H1 (cell line): ENCODE results near the gene RABL2B. TPM values are rescaled to one million over a fixed set of nuclear protein-coding genes. Genes with fewer than 3 reads are reported as not detected.

Experiments used
- CTCF ChIA-PET: fragments of 300-600 bp; sonication (Branson Sonifier 250); formaldehyde crosslinking; loops from one replicate; lab custom pipeline; 2021; ENCODE audit not compliant: partially characterized antibody; lab: Charles Lee
- POLR2A ChIA-PET: fragments of 300-600 bp; sonication (Branson Sonifier 250); formaldehyde crosslinking; loops from one replicate; lab custom pipeline; 2021; ENCODE audit warnings: inconsistent platforms; ENCODE audit not compliant: partially characterized antibody; lab: Charles Lee
- DNase-seq, 2 experiments: peaks; one replicate each; pipeline versions ENCODE4 v3.0.0 to v3.0.0-alpha.2; 2010 to 2022; ENCODE audit warnings: low spot score in 2 of 2, low read depth in 1 of 2, mixed read lengths in 1 of 2
- FAIRE-seq: peaks from 2 replicates; lab custom pipeline; 2011; peaks lifted over from hg19 to GRCh38; lab: Jason Lieb, UNC
- H2AFZ ChIP-seq: 2 replicates; pipeline ENCODE4 v1.8.1; 2012; ENCODE audit warnings: low read length, inconsistent platforms
- H2AK5ac ChIP-seq: 2 replicates; pipeline ENCODE4 v1.6.1; 2013; ENCODE audit warnings: low read depth, low read length
- H2BK120ac ChIP-seq: replicated peaks from 2 replicates; pipeline ENCODE3; 2013; ENCODE audit warnings: low read depth, low read length, inconsistent platforms
- H2BK12ac ChIP-seq: 2 replicates; pipeline ENCODE4 v1.6.1; 2013; ENCODE audit warnings: low read depth, low read length
- H2BK15ac ChIP-seq: 2 replicates; pipeline ENCODE4 v1.6.1; 2013; ENCODE audit warnings: low read length
- H2BK20ac ChIP-seq: 2 replicates; pipeline ENCODE4 v1.6.1; 2013; ENCODE audit warnings: low read length
- H2BK5ac ChIP-seq: 2 replicates; pipeline ENCODE4 v1.6.1; 2013; ENCODE audit warnings: low read depth, low read length
- H3K14ac ChIP-seq: 2 replicates; pipeline ENCODE4 v1.6.1; 2013; ENCODE audit warnings: inconsistent platforms; ENCODE audit not compliant: insufficient read length
- H3K18ac ChIP-seq: 2 replicates; pipeline ENCODE4 v1.6.1; 2013; ENCODE audit warnings: low read length; ENCODE audit errors: extremely low read depth
- H3K23ac ChIP-seq: 2 replicates; pipeline ENCODE4 v1.6.1; 2013; ENCODE audit warnings: inconsistent platforms; ENCODE audit not compliant: insufficient read length
- H3K23me2 ChIP-seq: 2 replicates; pipeline ENCODE4 v1.6.1; 2013; ENCODE audit warnings: low read depth, low read length
- H3K27ac ChIP-seq: 2 replicates; pipeline ENCODE4 v1.6.1; 2011; ENCODE audit warnings: low read depth, low read length, inconsistent platforms
- H3K27me3 ChIP-seq, 4 experiments: replicated peaks in 1 of 4; 1 replicate in 1 of 4; 2 replicates in 3 of 4; pipeline versions ENCODE4 v1.6.1 to v1.8.1; 2011 to 2013; ENCODE audit warnings: low read length in 3 of 4, mild to moderate bottlenecking in 3 of 4, inconsistent platforms in 2 of 4, mixed read lengths in 2 of 4, moderate library complexity in 1 of 4; ENCODE audit not compliant: control insufficient read depth in 3 of 4, insufficient read depth in 3 of 4; ENCODE audit errors: extremely low read depth in 1 of 4
- H3K36me3 ChIP-seq, 4 experiments: 2 replicates each; pipeline versions ENCODE4 v1.6.1 to v1.8.1; 2011 to 2013; ENCODE audit warnings: mild to moderate bottlenecking in 4 of 4, low read length in 3 of 4, moderate library complexity in 2 of 4, control low read depth in 1 of 4, inconsistent platforms in 1 of 4; ENCODE audit not compliant: insufficient read depth in 4 of 4, control insufficient read depth in 2 of 4
- H3K4ac ChIP-seq: replicated peaks from 2 replicates; pipeline ENCODE3; 2013; ENCODE audit warnings: low read length, low read depth, mixed read lengths, inconsistent platforms; ENCODE audit not compliant: insufficient read length
- H3K4me1 ChIP-seq, 4 experiments: replicated peaks in 1 of 4; 1 replicate in 1 of 4; 2 replicates in 3 of 4; pipeline versions ENCODE4 v1.6.1 to v1.8.1; 2011 to 2013; ENCODE audit warnings: low read length in 3 of 4, inconsistent platforms in 2 of 4, mixed read lengths in 1 of 4; ENCODE audit not compliant: insufficient read depth in 4 of 4, control insufficient read depth in 3 of 4
- H3K4me2 ChIP-seq, 2 experiments: 2 replicates each; pipeline versions ENCODE4 v1.6.1 to v1.8.1; 2011 to 2013; ENCODE audit warnings: low read depth in 2 of 2, low read length in 2 of 2, control low read depth in 1 of 2, inconsistent platforms in 1 of 2, mild to moderate bottlenecking in 1 of 2; ENCODE audit not compliant: insufficient read depth in 1 of 2
- H3K4me3 ChIP-seq, 4 experiments: fragments of 200-600, 300-600 bp in 1 of 4; sonication (generic), shearing (Covaris generic), sonication (Bioruptor Twin) in 1 of 4; 2 replicates each; pipeline versions ENCODE4 v1.5.1 to v1.8.1; 2011 to 2016; ENCODE audit warnings: low read length in 4 of 4, low read depth in 3 of 4, control low read depth in 2 of 4, inconsistent platforms in 2 of 4, mild to moderate bottlenecking in 2 of 4, mixed read lengths in 1 of 4, moderate library complexity in 1 of 4; ENCODE audit not compliant: insufficient read depth in 2 of 4; ENCODE audit errors: extremely low read depth in 1 of 4
- H3K56ac ChIP-seq: replicated peaks from 2 replicates; pipeline ENCODE3; 2013; ENCODE audit warnings: low read depth, mild to moderate bottlenecking, mixed read lengths, low read length, inconsistent platforms; ENCODE audit not compliant: insufficient read length
- H3K79me1 ChIP-seq: 2 replicates; pipeline ENCODE4 v1.6.1; 2013; ENCODE audit warnings: low read depth, low read length, control low read depth
- H3K79me2 ChIP-seq, 2 experiments: 2 replicates each; pipeline versions ENCODE4 v1.6.1 to v1.8.1; 2012 to 2013; ENCODE audit warnings: low read length in 2 of 2, mild to moderate bottlenecking in 2 of 2, inconsistent platforms in 1 of 2; ENCODE audit not compliant: insufficient read depth in 2 of 2, control insufficient read depth in 1 of 2
- H3K9ac ChIP-seq, 4 experiments: replicated peaks in 1 of 4; 1 replicate in 1 of 4; 2 replicates in 3 of 4; pipeline versions ENCODE4 v1.6.1 to v1.8.1; 2011 to 2013; ENCODE audit warnings: low read depth in 3 of 4, low read length in 3 of 4, control low read depth in 2 of 4, mild to moderate bottlenecking in 2 of 4, moderate library complexity in 2 of 4, inconsistent platforms in 1 of 4; ENCODE audit errors: extremely low read depth in 1 of 4
- H3K9me3 ChIP-seq, 2 experiments: 2 replicates each; pipeline versions ENCODE4 v1.6.1 to v1.8.1; 2012 to 2013; ENCODE audit warnings: mild to moderate bottlenecking in 2 of 2, moderate library complexity in 2 of 2, control low read depth in 1 of 2, inconsistent platforms in 1 of 2, low read depth in 1 of 2, low read length in 1 of 2, mixed read lengths in 1 of 2; ENCODE audit not compliant: insufficient read depth in 2 of 2
- H4K20me1 ChIP-seq, 2 experiments: replicated peaks in 1 of 2; 2 replicates each; pipeline versions ENCODE3 to v1.8.1; 2011 to 2013; ENCODE audit warnings: inconsistent platforms in 2 of 2, low read length in 2 of 2, mild to moderate bottlenecking in 1 of 2; ENCODE audit not compliant: insufficient read depth in 2 of 2, control insufficient read depth in 1 of 2
- H4K5ac ChIP-seq: 2 replicates; pipeline ENCODE4 v1.6.1; 2013; ENCODE audit warnings: low read length, low read depth, mixed read lengths, inconsistent platforms; ENCODE audit not compliant: insufficient read length
- H4K8ac ChIP-seq: 2 replicates; pipeline ENCODE4 v1.8.0; 2013; ENCODE audit warnings: mild to moderate bottlenecking, moderate library complexity, low read length, inconsistent platforms; ENCODE audit not compliant: insufficient read depth; ENCODE audit errors: extremely low read depth
- H4K91ac ChIP-seq: replicated peaks from 2 replicates; pipeline ENCODE3; 2013; ENCODE audit warnings: low read length, mixed read lengths, inconsistent platforms; ENCODE audit not compliant: insufficient read length
- CHD2 ChIP-seq: IDR thresholded peaks from 2 replicates; pipeline ENCODE4 v1.6.1; 2012; ENCODE audit warnings: low read length, improper control_type of control experiment
- EP300 ChIP-seq, 2 experiments: IDR thresholded peaks; 1 replicate in 1 of 2; 2 replicates in 1 of 2; pipeline ENCODE4 v1.6.1; 2011 to 2012; ENCODE audit warnings: low read depth in 2 of 2, low read length in 2 of 2, mild to moderate bottlenecking in 2 of 2, borderline replicate concordance in 1 of 2, inconsistent platforms in 1 of 2, moderate library complexity in 1 of 2
- HDAC6 ChIP-seq: IDR thresholded peaks from one replicate; pipeline ENCODE4 v1.7.1; 2012; ENCODE audit warnings: low read depth, mild to moderate bottlenecking, inconsistent platforms, low read length, moderate library complexity
- KDM1A ChIP-seq: fragments of 200-600, 300-600 bp; sonication (generic); IDR thresholded peaks from 2 replicates; pipeline ENCODE4 v1.7.1; 2016; ENCODE audit warnings: mild to moderate bottlenecking, low read length, borderline replicate concordance
- KDM4A ChIP-seq: IDR thresholded peaks from one replicate; pipeline ENCODE4 v1.7.1; 2012; ENCODE audit warnings: low read depth, mild to moderate bottlenecking, moderate library complexity, low read length, inconsistent platforms; ENCODE audit not compliant: severe bottlenecking
- NANOG ChIP-seq: IDR thresholded peaks from 2 replicates; pipeline ENCODE4 v1.6.1; 2011; ENCODE audit warnings: low read length, low read depth, mild to moderate bottlenecking, inconsistent platforms; ENCODE audit not compliant: insufficient read depth, poor library complexity, severe bottlenecking
- NRF1 ChIP-seq: IDR thresholded peaks from 2 replicates; pipeline ENCODE4 v1.6.1; 2011; ENCODE audit warnings: mild to moderate bottlenecking, low read depth, low read length, improper control_type of control experiment
- RAD21 ChIP-seq, 2 experiments: IDR thresholded peaks in 1 of 2; conservative IDR thresholded peaks in 1 of 2; 2 replicates each; pipeline ENCODE4 v1.6.1; 2011; ENCODE audit warnings: low read depth in 2 of 2, low read length in 2 of 2, improper control_type of control experiment in 1 of 2, inconsistent platforms in 1 of 2, mild to moderate bottlenecking in 1 of 2, moderate library complexity in 1 of 2
- SIN3A ChIP-seq, 2 experiments: IDR thresholded peaks in 1 of 2; conservative IDR thresholded peaks in 1 of 2; 2 replicates each; pipeline ENCODE4 v1.6.1; 2011 to 2012; ENCODE audit warnings: low read length in 2 of 2, improper control_type of control experiment in 1 of 2, low read depth in 1 of 2, mild to moderate bottlenecking in 1 of 2
- TAF1 ChIP-seq: IDR thresholded peaks from 2 replicates; pipeline ENCODE4 v1.6.1; 2011; ENCODE audit warnings: mild to moderate bottlenecking, low read depth, low read length
- YY1 ChIP-seq: IDR thresholded peaks from 2 replicates; pipeline ENCODE4 v1.6.1; 2011; ENCODE audit warnings: low read depth, mild to moderate bottlenecking, low read length
- WGBS, 2 experiments: shearing (Covaris generic) in 1 of 2; methylation state at CpG; one replicate each; pipeline versions ENCODE4 v1.1.6 to v1.1.7; 2013 to 2015; ENCODE audit warnings: low lambda C conversion rate in 2 of 2, mixed read lengths in 2 of 2, inconsistent platforms in 1 of 2, low coverage in 1 of 2, missing lambda C conversion rate in 1 of 2; ENCODE audit not compliant: insufficient replicate concordance in 2 of 2, insufficient coverage in 1 of 2, insufficient read length in 1 of 2; ENCODE audit errors: extremely low coverage in 1 of 2, missing lambda C conversion rate in 1 of 2; 5-methylcytosine and 5-hydroxymethylcytosine counted together
- polyA plus RNA-seq, 7 experiments: library from polyadenylated mRNA; depleted of rRNA in 3 of 7; stranded (reverse) in 5 of 7; unstranded in 2 of 7; fragments of >200 nt in 5 of 7; fragments of 200-250 nt in 2 of 7; gene quantifications; 1 replicate in 5 of 7; 2 replicates in 1 of 7; 4 replicates in 1 of 7; pipeline versions ENCODE4 v1.2.1 to v1.2.3, GENCODE V29; 2011 to 2013; ENCODE audit warnings: missing spikeins in 2 of 7, mixed read lengths in 2 of 7
- total RNA-seq: library from RNA; stranded (reverse); fragmentation: NEBNext Ultra II Directional; extraction: Animal tissue kit (Norgen Biotek cat#: 25700); gene quantifications from 2 replicates; pipeline ENCODE4 v1.2.1, GENCODE V29; 2021

Gene RABL2B
- total and polyA plus RNA-seq, 2 of the 8 experiments (the other 6 are each of a cell fraction or from before 2014, with no cell fraction given): 16.2 to 26.5 TPM

DNA sequence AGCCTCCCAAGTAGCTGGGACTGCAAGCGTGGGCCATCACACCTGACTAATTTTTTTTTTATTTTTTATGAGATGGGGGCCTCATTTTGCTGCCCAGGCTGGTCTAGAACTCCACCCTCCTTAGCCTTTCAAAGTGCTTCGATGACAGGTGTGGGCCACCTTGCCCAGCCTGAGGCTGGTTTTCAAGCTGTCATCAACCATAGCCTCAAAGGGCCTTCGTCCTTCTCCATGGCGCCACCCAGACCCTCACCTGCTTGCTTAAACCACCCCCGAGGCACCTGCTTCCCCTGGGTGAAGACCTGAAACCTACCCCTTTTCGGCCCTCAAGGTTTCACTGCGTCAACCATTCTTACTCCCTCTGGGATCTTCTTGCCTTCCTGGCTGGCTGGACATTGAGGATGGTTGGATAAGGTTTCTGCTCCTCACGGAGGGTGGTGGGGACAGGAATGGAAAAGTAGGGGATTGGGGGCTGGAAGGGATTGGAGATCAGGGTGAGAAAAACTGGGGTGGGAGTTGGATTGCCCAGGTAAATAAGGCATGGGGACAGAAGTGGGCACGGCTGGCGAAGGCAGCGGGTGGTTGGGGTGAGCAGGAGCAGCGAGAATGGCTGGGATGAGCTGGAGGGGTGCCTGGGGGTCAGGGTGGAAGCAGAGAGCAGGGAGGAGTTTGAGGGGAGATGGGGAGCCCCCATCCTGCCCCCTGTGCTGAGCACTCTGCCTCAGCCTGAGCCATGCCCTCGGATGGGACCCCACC, 48.3 kb downstream of the RABL2B start:
- POLR2A ChIA-PET: no interaction called here
- H4K91ac ChIP-seq: no peak overlapping the region
- no peaks in the 10 kb centered on the region for H3K36me3 ChIP-seq
- TF ChIP-seq SIN3A (conservative IDR thresholded peaks at IDR 0.05 in 1 of 2, IDR thresholded peaks at IDR 0.05 in 1 of 2; ENCODE audit: low read depth in 1 of 2, low read length in 2 of 2) (no peak), YY1 (no peak), KDM1A (no peak), RAD21 (IDR thresholded peaks at IDR 0.05 in 1 of 2, conservative IDR thresholded peaks at IDR 0.05 in 1 of 2; ENCODE audit: low read depth in 2 of 2, low read length in 2 of 2) (no peak), NANOG (no peak), NRF1 (no peak), TAF1 (no peak), HDAC6 (no peak), EP300 (IDR thresholded peaks at IDR 0.05; ENCODE audit: borderline replicate concordance in 1 of 2, low read depth in 2 of 2, low read length in 2 of 2) (no peak), CHD2 (no peak), KDM4A (no peak)

More for the DNA sequence above, 48.3 kb downstream of the RABL2B start:
- Histone ChIP-seq H2BK15ac (no peak overlapping the region), H2BK20ac (no peak overlapping the region), H4K20me1 (peaks cover 0 to 5% of the 10 kb centered on the region in 2 experiments), H3K23me2 (no peaks in the 10 kb centered on the region; the same call in 1 of the 2 replicates), H2AFZ (no peak overlapping the region), H3K4me1 (peaks cover 0 to 2% (median 0%) of the 10 kb centered on the region in 4 experiments; a peak in 2 of 7 replicates), H3K14ac (no peak overlapping the region), H4K8ac (no peak overlapping the region), H2BK5ac (no peak overlapping the region), H3K9me3 (no peaks in the 10 kb centered on the region), H3K4me2 (no peak overlapping the region), H3K27ac (no peak overlapping the region), H3K27me3 (peaks cover 14 to 87% (median 63%) of the 10 kb centered on the region in 4 experiments), H2BK120ac (no peak overlapping the region), H3K18ac (no peak overlapping the region), H3K79me1 (no peaks in the 10 kb centered on the region), H3K4ac (no peak overlapping the region), H3K79me2 (no peaks in the 10 kb centered on the region), H3K9ac (no peak overlapping the region), H3K4me3 (no peak overlapping the region), H2AK5ac (no peak overlapping the region), H3K23ac (no peak overlapping the region), H3K56ac (no peak overlapping the region), H2BK12ac (no peak overlapping the region), H4K5ac (no peak overlapping the region)
- 75% methylated on average over 12 of the region's 13 CpGs; no CpG with 5 or more reads in 1 of the 2 experiments for WGBS, 2 experiments
- CTCF ChIA-PET: no interaction called here
- DNase-seq: no peak
- no peak for FAIRE-seq
